Caco-2 (cell line): ENCODE measurements around the gene PDX1. TPM values are rescaled to one million over a fixed set of nuclear protein-coding genes. Genes with fewer than 3 reads are reported as not detected.

Source experiments
- BruUV-seq: library from RNA; stranded (reverse); fragments of 400-500 nt; replicated peaks from 2 replicates; lab custom pipeline; 2021; lab: Mats Ljungman, UMichigan
- CTCF ChIA-PET: fragments of 300-600 bp; sonication (Branson Sonifier 250); formaldehyde crosslinking; loops from one replicate; lab custom pipeline; 2022; ENCODE audit warnings: antibody characterized with exemption; lab: Charles Lee
- POLR2A ChIA-PET: fragments of 300-600 bp; sonication (Branson Sonifier 250); formaldehyde crosslinking; loops from one replicate; lab custom pipeline; 2022; ENCODE audit warnings: antibody characterized with exemption; lab: Charles Lee
- DNase-seq, 2 experiments: peaks; one replicate each; pipeline versions ENCODE4 v3.0.0 to v3.0.0-alpha.2; 2020 to 2022
- H3K27me3 ChIP-seq: replicated peaks from 2 replicates; pipeline ENCODE4 v1.6.0; 2011; ENCODE audit warnings: low read length; ENCODE audit not compliant: control insufficient read depth, insufficient read depth
- H3K36me3 ChIP-seq: 2 replicates; pipeline ENCODE4 v1.5.1; 2011; ENCODE audit warnings: low read length; ENCODE audit not compliant: control insufficient read depth, insufficient read depth
- H3K4me1 ChIP-seq: fragments of 250-450 bp; sonication (Bioruptor Pico); 2 replicates; pipeline ENCODE4 v1.5.1; 2020; ENCODE audit warnings: mild to moderate bottlenecking
- H3K4me3 ChIP-seq: 2 replicates; pipeline ENCODE4 v1.5.1; 2011; ENCODE audit warnings: low read depth, mild to moderate bottlenecking, control low read depth, low read length
- H3K9me3 ChIP-seq: fragments of 250-450 bp; sonication (Bioruptor Pico); 2 replicates; pipeline ENCODE4 v1.5.1; 2020; ENCODE audit warnings: mild to moderate bottlenecking, moderate library complexity
- H3K27ac Mint-ChIP-seq: one replicate; pipeline ENCODE4 v1.8.0; 2022; ENCODE audit warnings: mixed read lengths; ENCODE audit not compliant: unreplicated experiment
- H3K27me3 Mint-ChIP-seq: one replicate; pipeline ENCODE4 v1.8.0; 2022; ENCODE audit warnings: mixed read lengths; ENCODE audit not compliant: insufficient read depth, unreplicated experiment
- H3K36me3 Mint-ChIP-seq: one replicate; pipeline ENCODE4 v1.8.0; 2022; ENCODE audit warnings: mild to moderate bottlenecking, mixed read lengths; ENCODE audit not compliant: insufficient read depth, unreplicated experiment
- H3K4me1 Mint-ChIP-seq: one replicate; pipeline ENCODE4 v1.8.0; 2022; ENCODE audit warnings: low read depth, mixed read lengths; ENCODE audit not compliant: unreplicated experiment
- H3K4me3 Mint-ChIP-seq: one replicate; pipeline ENCODE4 v1.8.0; 2022; ENCODE audit warnings: mild to moderate bottlenecking, moderate library complexity, mixed read lengths; ENCODE audit not compliant: unreplicated experiment
- H3K9me3 Mint-ChIP-seq: one replicate; pipeline ENCODE4 v1.8.0; 2022; ENCODE audit warnings: mixed read lengths; ENCODE audit not compliant: unreplicated experiment
- CTCF ChIP-seq, 2 experiments: fragments of 200-600 bp in 1 of 2; IDR thresholded peaks; 1 replicate in 1 of 2; 2 replicates in 1 of 2; pipeline versions ENCODE4 v1.5.1 to v1.8.0; 2011 to 2022; ENCODE audit warnings: antibody characterized with exemption in 1 of 2, control low read depth in 1 of 2, inconsistent platforms in 1 of 2, low read depth in 1 of 2, low read length in 1 of 2, mild to moderate bottlenecking in 1 of 2, moderate library complexity in 1 of 2; ENCODE audit not compliant: insufficient read depth in 1 of 2, severe bottlenecking in 1 of 2, unreplicated experiment in 1 of 2
- intact Hi-C: fragments of 100-400 bp; cut with micrococcal nuclease; formaldehyde crosslinking; loops from one replicate; pipeline ENCODE4 v1.10.0; 2022; ENCODE audit not compliant: unreplicated experiment
- total RNA-seq: library from RNA; stranded (reverse); gene quantifications from 2 replicates; pipeline ENCODE4 v1.2.3, GENCODE V29; 2022

Gene PDX1
- total RNA-seq, 1 experiment from 2014 or later: 3.7 TPM

DNA sequence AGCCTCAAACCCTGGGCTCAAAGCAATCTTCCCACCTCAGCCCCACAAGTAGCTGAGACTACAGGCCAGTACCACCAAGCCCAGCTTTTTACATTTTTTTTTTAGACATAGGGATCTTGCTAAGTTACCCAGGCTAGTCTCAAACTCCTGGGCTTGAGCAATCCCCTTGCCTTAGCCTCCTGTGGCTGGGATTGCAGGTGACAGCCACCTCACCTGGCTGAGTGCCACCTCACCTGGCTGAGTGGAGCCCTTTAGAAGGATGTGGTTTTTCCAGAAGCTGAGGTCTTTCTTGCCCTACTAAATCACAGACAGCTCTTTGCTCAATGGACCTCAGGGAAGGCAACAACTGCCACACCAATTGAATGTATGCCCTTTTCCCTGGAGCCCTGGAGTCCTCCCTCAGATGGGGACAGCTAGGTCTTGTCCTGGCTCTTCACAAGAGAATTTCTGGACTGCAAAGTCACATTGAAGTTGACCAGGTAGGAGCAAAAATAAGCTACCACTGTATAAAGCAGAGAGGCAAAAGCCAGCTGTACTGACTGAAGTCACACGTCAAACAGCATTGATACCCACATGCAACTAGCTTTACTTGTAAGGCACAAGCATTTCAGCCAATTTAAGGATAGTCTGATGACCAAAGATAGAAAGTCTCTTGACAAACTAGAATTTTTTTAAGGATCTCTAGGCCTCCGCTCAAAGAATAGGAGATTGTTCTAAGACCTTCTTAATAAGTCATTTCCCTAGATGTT, 14.0 kb downstream of the PDX1 start:
- CTCF ChIA-PET: interaction anchor here (1.2 kb wide), 1 partner anchor 107 kb away, joined by 4 read pairs; no protein-coding TSS in a partner anchor
- DNase-seq: no peak
- BruUV-seq: no TSS peak
- POLR2A ChIA-PET: no interaction called here
- no peaks in the 10 kb centered on the region for H3K27me3 Mint-ChIP-seq
- no peak overlapping the region for H3K27ac Mint-ChIP-seq
- TF ChIP-seq CTCF (IDR thresholded peaks at IDR 0.05; ENCODE audit: insufficient read depth in 1 of 2, low read depth in 1 of 2, low read length in 1 of 2, severe bottlenecking in 1 of 2, unreplicated experiment in 1 of 2): no peak
- Histone ChIP-seq H3K4me1 (no peaks in the 10 kb centered on the region), H3K27me3 (no peaks in the 10 kb centered on the region), H3K36me3 (no peaks in the 10 kb centered on the region), H3K4me3 (no peak overlapping the region), H3K9me3 (no peaks in the 10 kb centered on the region)
- H3K4me3 Mint-ChIP-seq: no peak overlapping the region
- no peaks in the 10 kb centered on the region for H3K4me1 Mint-ChIP-seq
- intact Hi-C loops: no loop called here
- H3K36me3 Mint-ChIP-seq: no peaks in the 10 kb centered on the region
- H3K9me3 Mint-ChIP-seq: no peaks in the 10 kb centered on the region

- no peaks in the 10 kb centered on the region for H3K4me1 ChIP-seq
- Mint-ChIP-seq H3K36me3 (no peaks in the 10 kb centered on the region), H3K27me3 (no peaks in the 10 kb centered on the region), H3K27ac (no peak overlapping the region), H3K4me3 (no peak overlapping the region), H3K9me3 (peaks cover 9% of the 10 kb centered on the region), H3K4me1 (no peaks in the 10 kb centered on the region)
- H3K9me3 ChIP-seq: peaks cover 15% of the 10 kb centered on the region; the same call in 1 of the 2 replicates
- H3K27me3 ChIP-seq: no peaks in the 10 kb centered on the region
- ChIA-PET CTCF (interaction anchor here (0.5 to 1.4 kb wide), 2 partner anchors 113 to 117 kb away, joined by 3 to 5 read pairs; no protein-coding TSS in a partner anchor), POLR2A (no interaction called here)
- no peaks in the 10 kb centered on the region for H3K36me3 ChIP-seq
- no peak for DNase-seq
- no peak for TF ChIP-seq CTCF (IDR thresholded peaks at IDR 0.05; ENCODE audit: insufficient read depth in 1 of 2, low read depth in 1 of 2, low read length in 1 of 2, severe bottlenecking in 1 of 2, unreplicated experiment in 1 of 2)
- no peak overlapping the region for H3K4me3 ChIP-seq
- intact Hi-C loops: no loop called here
- no TSS peak for BruUV-seq
Observed at GRCh38 chr13:27942972-27943371, 23.2 kb downstream of the PDX1 start.

DNA sequence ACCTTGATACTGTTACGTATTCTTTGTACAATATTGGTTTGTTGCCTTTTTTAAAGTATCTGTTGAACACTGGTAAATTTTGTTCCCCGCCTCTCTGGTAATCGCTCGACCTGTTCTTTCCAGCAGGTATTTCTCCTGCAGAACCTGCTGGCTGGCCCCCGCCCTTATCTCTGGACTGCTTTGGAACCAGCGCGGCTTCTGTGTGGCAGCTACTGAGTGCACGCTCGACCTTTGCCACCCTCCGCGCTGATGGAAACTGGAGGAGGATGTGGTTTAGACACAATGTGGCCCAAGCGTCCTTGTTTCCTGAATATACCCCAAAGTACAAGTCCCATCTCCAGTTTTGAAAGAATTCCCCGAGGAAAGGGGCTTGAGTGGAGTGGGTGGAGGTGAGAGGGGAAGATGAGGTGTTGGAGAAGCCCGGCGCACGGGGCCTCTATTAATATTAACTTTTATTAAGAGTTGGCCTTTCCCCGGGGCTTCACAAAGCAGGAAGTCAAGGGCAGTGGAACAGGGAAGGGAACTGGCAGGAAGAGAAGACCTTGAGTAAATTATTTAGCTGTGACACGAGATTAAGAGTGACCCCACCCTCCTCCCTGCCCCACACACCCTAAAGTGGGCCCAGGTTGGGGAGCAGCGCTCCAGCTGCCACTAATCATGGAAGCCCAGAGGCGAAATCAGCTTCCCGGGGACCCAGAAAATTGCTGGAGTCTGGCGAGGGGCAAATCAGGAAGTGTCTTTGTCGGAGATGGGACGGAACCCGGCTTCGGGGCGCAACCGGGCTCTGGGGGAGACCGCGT, 33.3 kb downstream of the PDX1 start:
- H3K4me3 ChIP-seq: peak overlapping the region; percentile 56
- H3K36me3 Mint-ChIP-seq: peaks cover 16% of the 10 kb centered on the region
- DNase-seq: peak; percentile 85 to 91
- intact Hi-C loops: loop anchor here (1.0 kb wide), 6 partner anchors 31 to 182 kb away; no protein-coding TSS in a partner anchor
- TSS peak; percentile 33 for BruUV-seq
- H3K4me1 Mint-ChIP-seq: peaks cover 13% of the 10 kb centered on the region
- TF ChIP-seq CTCF (IDR thresholded peaks at IDR 0.05; ENCODE audit: insufficient read depth in 1 of 2, low read depth in 1 of 2, low read length in 1 of 2, severe bottlenecking in 1 of 2, unreplicated experiment in 1 of 2): no peak
- H3K27ac Mint-ChIP-seq: peak overlapping the region; percentile 94
- ChIA-PET CTCF (interaction anchor here (0.6 to 4.1 kb wide), 29 partner anchors 9 to 968 kb away, joined by 3 to 139 read pairs (median 6); partner anchors contain the start of genes CDX2, GTF3A, PDX1 and URAD), POLR2A (interaction anchor here (0.6 to 2.6 kb wide), 8 partner anchors 9 to 591 kb away, joined by 3 to 17 read pairs (median 4); partner anchors contain the start of gene CDX2)
- H3K9me3 ChIP-seq: no peaks in the 10 kb centered on the region
- no peaks in the 10 kb centered on the region for H3K9me3 Mint-ChIP-seq
- peaks cover 43% of the 10 kb centered on the region for H3K4me1 ChIP-seq
- H3K27me3 ChIP-seq: no peaks in the 10 kb centered on the region
- H3K4me3 Mint-ChIP-seq: peak overlapping the region; percentile 88
- no peaks in the 10 kb centered on the region for H3K27me3 Mint-ChIP-seq
- no peaks in the 10 kb centered on the region for H3K36me3 ChIP-seq
